HPDE6-E6E7 (cell line): Measurements from ENCODE around the gene VSTM2L.

Experiments used
- DNase-seq: peaks from one replicate; pipeline ENCODE4 v3.0.0; 2011; ENCODE audit warnings: missing footprints; ENCODE audit errors: extremely low spot score

VSTM2L gene

DNA sequence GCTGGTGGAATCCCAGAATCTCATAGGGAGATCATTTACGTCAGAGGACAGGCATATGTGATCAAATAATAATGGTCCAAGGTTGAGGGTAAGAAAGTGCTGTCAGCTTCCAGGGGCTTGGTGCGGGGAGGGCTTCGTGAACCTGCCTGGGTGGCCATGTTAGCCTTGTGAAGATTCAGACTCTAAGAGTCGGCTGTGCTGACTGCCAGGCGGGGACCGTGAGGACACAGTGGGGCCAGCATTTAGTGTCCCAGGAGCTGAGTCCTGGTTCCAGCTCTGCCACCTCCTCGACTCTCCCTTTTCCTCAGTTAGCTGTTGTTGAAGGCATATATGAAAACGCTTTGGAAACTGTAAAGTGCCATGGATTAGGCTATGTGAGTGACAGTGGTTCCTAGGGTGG lies 33.5 kb downstream of the VSTM2L start:
- DNase-seq, result no peak

GRCh38 chr20:37937686-37938085 lies 34.8 kb downstream of the VSTM2L start:
- no peak for DNase-seq

DNA sequence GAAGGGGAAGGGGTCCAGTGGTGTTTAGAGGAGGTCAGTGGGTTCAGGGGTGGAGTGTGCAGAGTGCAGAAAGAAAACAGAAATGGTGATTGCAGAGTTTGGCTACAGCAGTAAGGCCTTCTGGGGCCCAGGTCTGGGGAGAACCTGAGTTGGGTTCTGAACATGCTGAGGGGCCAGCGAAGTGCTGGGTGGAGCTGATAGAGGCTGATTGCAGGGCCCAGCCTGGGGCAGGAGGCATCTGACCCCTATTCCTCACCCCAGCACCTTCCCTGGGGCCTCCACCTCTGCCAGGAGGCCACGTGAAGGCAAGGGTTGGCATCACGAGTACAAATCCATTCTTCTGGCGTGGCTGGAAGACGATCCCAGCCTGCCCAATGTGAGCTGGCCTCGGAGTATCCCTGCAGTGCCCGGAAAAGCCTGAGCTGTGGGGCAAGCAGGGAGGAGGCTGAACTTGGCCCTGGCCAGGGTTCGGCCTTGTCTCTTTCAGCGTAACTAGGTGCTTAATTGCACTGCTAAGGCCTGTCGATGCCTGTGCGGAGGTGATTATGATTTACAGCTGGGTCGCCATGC lies 35.3 kb downstream of the VSTM2L start:
- no peak for DNase-seq

GRCh38 chr20:37938954-37939353 lies 36.0 kb downstream of the VSTM2L start:
- no peak for DNase-seq

DNA sequence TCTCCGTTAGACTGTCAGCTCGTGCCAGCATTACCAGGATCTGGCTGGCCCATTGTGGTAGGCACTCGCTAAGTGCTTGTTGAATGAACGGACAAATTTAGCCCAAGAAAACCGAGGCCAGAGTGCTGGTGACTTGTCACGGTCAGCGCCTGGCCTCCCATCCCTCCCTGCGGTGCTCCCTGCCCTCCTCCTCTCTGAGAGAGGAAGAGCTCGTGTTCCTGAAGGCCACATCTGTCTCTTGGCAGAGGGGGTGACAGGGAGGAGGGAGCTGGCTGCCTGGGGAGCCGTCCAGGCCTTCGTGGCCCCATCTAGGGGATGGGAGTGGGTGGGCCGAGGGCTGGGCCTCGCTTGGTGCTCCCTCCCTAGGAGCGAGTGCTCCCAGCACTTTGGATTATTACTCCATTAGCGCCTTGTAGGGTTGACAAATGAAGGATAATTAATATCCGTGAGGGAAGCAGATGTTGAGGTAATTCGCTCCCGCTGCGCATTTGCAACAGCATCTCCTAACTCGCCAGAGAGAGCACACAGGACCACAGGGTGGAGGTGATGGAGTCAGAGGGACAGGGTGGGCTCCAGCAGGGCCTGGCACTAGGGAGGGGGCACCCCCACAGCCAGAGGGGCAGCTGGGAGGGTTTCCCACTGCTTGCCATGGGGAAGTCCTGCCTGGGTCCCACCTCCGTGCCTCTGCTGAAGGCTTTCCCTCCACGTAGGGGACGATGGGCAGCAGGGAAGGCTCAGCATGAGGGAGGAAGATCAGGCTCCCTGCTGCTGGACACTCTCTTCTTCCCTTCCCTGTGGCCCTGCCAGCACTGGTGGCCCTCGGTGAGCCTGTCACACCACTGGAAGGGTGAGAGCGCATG lies 37.0 kb downstream of the VSTM2L start:
- DNase-seq, result no peak

GRCh38 chr20:37940858-37941257 lies 37.9 kb downstream of the VSTM2L start:
- DNase-seq, result no peak

DNA sequence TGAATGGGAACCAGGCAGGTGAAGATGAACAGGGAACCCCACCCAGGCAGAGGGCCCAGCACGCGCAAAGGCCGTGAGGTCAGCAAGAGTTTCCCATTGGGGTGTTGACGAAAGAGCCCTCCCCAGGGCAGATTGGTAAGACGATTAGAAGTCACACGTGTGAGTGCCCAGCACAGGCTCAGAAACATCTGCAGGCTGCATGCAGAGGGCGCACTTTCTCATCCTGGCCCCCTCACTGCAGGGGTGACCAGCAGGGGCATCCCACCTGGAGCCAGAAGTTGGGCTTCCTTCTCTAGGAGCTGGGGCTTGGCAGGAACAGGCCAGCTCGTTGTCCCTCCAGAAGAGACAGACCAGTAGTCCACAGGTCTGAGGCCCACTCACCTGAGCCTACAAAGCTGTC lies 38.4 kb downstream of the VSTM2L start:
- DNase-seq, result no peak

DNA sequence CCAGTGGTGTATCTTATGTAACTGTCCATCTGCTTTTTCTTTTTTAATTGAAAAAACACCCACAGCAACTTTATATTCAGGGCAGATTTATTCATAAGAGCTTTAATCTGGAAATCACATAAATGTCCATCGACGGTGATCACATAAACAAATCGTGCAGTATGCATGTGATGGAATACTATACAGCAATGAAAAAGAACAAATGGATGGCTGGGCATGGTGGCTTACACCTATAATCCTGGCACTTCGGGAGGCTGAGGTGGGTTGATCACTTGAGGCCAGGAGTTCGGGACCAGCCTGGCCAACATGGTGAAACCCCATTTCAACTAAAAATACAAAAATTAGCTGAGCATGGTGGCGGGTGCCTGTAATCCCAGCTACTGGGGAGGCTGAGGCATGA lies 39.1 kb downstream of the VSTM2L start:
- DNase-seq, result no peak

- DNase-seq, result no peak
Observed at GRCh38 chr20:37943033-37943432, 40.1 kb downstream of the VSTM2L start.

- DNase-seq, result no peak
Observed at GRCh38 chr20:37943501-37944455, 40.9 kb downstream of the VSTM2L start.

DNA sequence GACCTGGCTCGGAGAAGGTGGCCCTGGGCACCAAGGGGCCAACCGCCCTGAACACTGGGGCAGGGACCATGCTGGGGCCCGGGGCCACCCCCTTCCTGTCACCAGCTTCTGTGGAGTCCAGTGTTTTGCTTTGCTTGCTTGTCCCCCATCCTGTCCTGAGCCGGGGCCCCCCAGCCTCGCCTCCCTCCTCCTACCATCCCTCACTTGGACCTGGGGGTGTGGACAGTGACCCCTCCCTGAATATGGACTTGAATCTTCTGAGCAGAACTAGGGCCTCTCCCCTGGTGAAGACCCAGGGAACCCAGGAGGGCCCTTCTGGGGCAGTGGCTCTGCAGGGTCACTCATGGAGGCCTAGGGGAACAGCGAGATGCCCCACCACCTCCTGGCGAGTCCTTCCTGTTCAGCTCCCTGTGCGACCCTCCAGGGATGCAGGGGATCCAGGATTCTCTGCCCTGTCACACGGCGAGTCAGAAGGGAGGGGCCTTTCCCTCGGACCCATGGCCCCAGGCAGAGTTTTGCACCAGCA lies 41.6 kb downstream of the VSTM2L start:
- no peak for DNase-seq

- no peak for DNase-seq
Observed at GRCh38 chr20:37945091-37945547, 42.2 kb downstream of the VSTM2L start.

DNA sequence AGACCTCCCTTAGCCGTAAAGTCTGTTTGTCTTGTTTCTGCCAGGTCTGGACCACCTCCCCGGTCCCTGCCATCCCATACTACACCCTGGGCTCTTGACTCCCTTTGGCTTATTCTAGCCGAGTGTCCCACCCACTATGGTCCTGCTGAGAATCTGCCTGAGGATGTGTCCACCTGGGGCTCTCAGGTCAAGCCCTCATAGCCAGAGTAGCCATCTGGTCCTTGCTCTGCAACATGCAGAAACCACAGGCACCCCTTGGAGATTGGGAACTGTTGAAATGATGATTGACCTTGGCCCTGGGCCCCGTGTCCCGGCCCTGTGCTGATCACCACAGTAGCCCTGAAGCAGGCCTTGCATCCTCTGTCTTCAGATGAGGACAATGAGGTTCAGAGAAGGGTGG lies 44.0 kb downstream of the VSTM2L start:
- DNase-seq, result no peak

DNA sequence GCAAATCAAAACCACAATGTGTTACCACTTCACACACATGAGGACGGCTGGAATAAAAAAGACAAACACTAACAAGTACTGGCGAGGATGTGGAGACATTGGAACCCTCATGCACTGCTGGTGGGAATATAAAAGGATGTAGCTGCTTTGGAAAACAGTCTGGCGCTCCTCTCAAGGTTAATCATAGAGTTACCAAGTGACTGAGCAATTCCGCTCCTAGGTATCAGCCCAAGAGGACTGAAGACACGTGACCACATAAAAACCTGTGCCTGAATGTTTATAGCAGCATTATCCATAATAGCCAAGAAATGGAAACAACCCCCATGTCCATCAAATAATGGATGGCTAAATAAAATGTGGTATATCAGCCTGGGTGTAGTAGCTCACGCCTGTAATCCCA lies 45.0 kb downstream of the VSTM2L start:
- DNase-seq, result no peak

DNA sequence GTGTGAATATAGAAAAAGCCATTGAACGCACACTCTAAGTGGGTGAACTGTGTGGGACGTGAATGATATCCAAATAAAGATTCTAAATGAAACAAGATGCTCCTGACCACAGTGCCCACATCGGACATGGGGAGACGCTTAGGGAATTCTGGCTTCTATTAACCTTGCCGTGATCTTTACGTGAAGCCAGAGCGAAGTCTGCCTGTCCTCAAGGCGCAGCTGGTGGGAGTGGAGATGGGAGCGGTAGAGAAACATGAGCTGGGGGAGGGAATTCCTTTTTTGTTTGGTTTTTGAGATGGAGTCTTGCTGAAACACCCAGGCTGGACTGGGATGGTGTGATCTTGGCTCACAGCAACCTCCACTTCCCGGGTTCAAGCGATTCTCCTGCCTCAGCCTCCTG lies 46.0 kb downstream of the VSTM2L start:
- DNase-seq, result no peak

DNA sequence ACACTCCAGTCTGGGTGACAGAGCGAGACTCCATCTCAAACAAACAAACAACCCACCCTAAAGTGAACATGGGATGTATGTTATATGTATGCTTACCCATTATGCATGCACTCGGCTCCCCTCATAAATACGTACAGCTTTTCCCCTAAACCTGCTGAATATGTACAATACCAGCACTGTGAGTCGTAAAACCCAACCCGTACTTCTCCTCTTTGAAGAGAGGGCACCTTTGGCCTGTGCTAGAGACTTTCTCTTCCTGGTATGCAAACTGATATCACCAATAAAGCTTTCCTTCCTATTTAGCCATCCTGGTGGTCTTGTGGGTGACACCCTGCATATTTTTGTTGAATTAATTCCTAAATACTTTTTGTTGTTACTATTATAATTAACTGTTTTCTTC lies 51.3 kb downstream of the VSTM2L start:
- no peak for DNase-seq

- DNase-seq, result no peak
Observed at GRCh38 chr20:37954626-37955025, 51.7 kb downstream of the VSTM2L start.

DNA sequence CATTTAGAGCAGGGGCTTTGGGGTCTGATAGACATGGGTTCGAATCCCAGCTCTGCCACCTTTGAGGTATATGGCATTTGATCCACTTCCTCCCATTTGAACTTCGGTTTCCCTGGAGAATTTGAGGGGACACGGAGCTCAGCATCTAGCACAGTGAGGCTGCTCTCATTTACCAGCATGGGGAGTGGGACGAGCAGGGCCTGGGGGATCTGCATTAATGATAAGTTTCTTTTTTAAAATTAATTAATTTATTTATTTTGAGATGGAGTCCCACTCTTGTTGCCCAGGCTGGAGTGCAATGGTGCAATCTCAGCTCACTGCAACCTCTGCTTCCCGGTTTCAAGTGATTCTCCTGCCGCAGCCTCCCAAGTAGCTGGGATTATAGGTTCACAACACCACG lies 52.6 kb downstream of the VSTM2L start:
- no peak for DNase-seq

GRCh38 chr20:37956107-37956585 lies 53.2 kb downstream of the VSTM2L start:
- no peak for DNase-seq

- no peak for DNase-seq
Observed at GRCh38 chr20:37958856-37959520, 56.1 kb downstream of the VSTM2L start.

GRCh38 chr20:37961066-37961465 lies 58.1 kb downstream of the VSTM2L start:
- DNase-seq, result no peak
